ENCODE data around the gene ASIC3.
"Not testable (repeated sequence)": the region's sequence is repeated elsewhere in the genome, so short reads cannot be mapped to it uniquely, and the experiment has no call there.

ASIC3 gene

GRCh38 chr7:151024435-151025056, 23.8 kb upstream of the ASIC3 start, which contains the start of gene ATG9B:
ATG9B (minus strand) TSS chr7:151024494; CDS start chr7:151024423, 71 bp downstream.
- no peak for TF ChIP-seq CTCF (IDR thresholded peaks at IDR 0.05; ENCODE audit: control extremely low read depth, extremely low read depth, low read depth, missing control alignments)
- DNase-seq (ENCODE audit: extremely low spot score), result no peak
- ChIA-PET CTCF (no interaction called here), POLR2A (no interaction called here)

GRCh38 chr7:151025924-151026671, 22.2 kb upstream of the ASIC3 start:
- POLR2A ChIA-PET, result no interaction called here
- no peak for DNase-seq (ENCODE audit: extremely low spot score)
- TF ChIP-seq CTCF (IDR thresholded peaks at IDR 0.05; ENCODE audit: control extremely low read depth, extremely low read depth, low read depth, missing control alignments), result no peak
- CTCF ChIA-PET, result interaction anchor here (0.9 to 1.3 kb wide), 2 partner anchors 9 to 85 kb away, joined by 4 to 6 read pairs; no protein-coding TSS in a partner anchor

GRCh38 chr7:151026771-151027727, 21.3 kb upstream of the ASIC3 start:
- DNase-seq (ENCODE audit: extremely low spot score); POLR2A ChIA-PET: not testable (repeated sequence)

GRCh38 chr7:151027728-151028130, 20.6 kb upstream of the ASIC3 start:
- CTCF ChIA-PET, result interaction anchor here (0.9 to 1.9 kb wide), 10 partner anchors 9 to 83 kb away, joined by 3 to 20 read pairs (median 5); no protein-coding TSS in a partner anchor
- DNase-seq (ENCODE audit: extremely low spot score), result not testable (repeated sequence)
- POLR2A ChIA-PET, result interaction anchor here (1.0 kb wide), 1 partner anchor 17 kb away, joined by 3 read pairs; no protein-coding TSS in a partner anchor

More at GRCh38 chr7:151026771-151027727, 21.3 kb upstream of the ASIC3 start:
- CTCF ChIA-PET, result interaction anchor here (1.2 to 1.5 kb wide), 4 partner anchors 10 to 84 kb away, joined by 5 to 18 read pairs (median 8); no protein-coding TSS in a partner anchor

GRCh38 chr7:151028131-151028947, 20.0 kb upstream of the ASIC3 start, which contains the start of gene ABCB8:
ABCB8 (plus strand) TSS chr7:151028450; CDS start chr7:151028516, 66 bp downstream.
- ChIA-PET CTCF (interaction anchor here (0.6 to 1.9 kb wide), 13 partner anchors 9 to 83 kb away, joined by 3 to 20 read pairs (median 3); no protein-coding TSS in a partner anchor), POLR2A (interaction anchor here (1.0 kb wide), 1 partner anchor 17 kb away, joined by 3 read pairs; no protein-coding TSS in a partner anchor)
- TF ChIP-seq CTCF (IDR thresholded peaks at IDR 0.05; ENCODE audit: control extremely low read depth, extremely low read depth, low read depth, missing control alignments), result peak; percentile 37
- peak; percentile 100 for DNase-seq (ENCODE audit: extremely low spot score)

GRCh38 chr7:151028948-151029501, 19.3 kb upstream of the ASIC3 start:
- DNase-seq (ENCODE audit: extremely low spot score), result no peak
- CTCF ChIA-PET, result interaction anchor here (1.0 to 1.9 kb wide), 7 partner anchors 8 to 82 kb away, joined by 3 to 20 read pairs (median 5); no protein-coding TSS in a partner anchor
- no peak for TF ChIP-seq CTCF (IDR thresholded peaks at IDR 0.05; ENCODE audit: control extremely low read depth, extremely low read depth, low read depth, missing control alignments)
- POLR2A ChIA-PET, result no interaction called here

Data from GM10248 (cell line).